ENCODE measurements around the gene C5orf34.
"Not testable (repeated sequence)": the region's sequence is repeated elsewhere in the genome, so short reads cannot be mapped to it uniquely, and the experiment has no call there.

C5orf34 gene

DNA sequence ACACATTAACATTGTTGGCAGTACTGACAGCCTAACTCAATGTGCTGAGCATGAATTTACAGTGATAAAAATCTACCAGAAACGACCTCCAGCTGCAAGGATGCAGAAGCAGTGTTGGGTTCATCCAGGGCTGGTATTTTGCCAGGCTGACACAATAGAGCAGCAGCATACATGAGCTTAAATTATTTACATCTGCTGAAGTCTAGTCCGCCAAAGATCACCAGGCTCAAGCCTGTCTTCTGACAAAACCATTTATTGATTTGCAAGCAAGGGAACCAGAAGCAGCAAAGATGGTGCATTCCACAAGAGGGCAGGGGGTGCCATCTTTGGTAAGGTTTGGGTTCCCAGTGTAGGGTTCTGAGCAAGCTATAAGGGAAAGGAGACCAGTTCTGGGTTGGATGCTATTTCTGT, 8.7 kb upstream of the C5orf34 start:
- no peak overlapping the region for H3K4me3 ChIP-seq (ENCODE audit: low read depth, low read length)
- TF ChIP-seq POLR2A (IDR thresholded peaks at IDR 0.05; ENCODE audit: extremely low read depth, insufficient read length) (no peak), MYC (IDR thresholded peaks at IDR 0.05; ENCODE audit: low read depth, low read length) (no peak)
- TF ChIP-seq, protein P1, sequence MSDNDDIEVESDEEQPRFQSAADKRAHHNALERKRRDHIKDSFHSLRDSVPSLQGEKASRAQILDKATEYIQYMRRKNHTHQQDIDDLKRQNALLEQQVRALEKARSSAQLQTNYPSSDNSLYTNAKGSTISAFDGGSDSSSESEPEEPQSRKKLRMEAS (IDR thresholded peaks at IDR 0.05; ENCODE audit: low read depth, low read length): no peak
- TF ChIP-seq, protein P2, sequence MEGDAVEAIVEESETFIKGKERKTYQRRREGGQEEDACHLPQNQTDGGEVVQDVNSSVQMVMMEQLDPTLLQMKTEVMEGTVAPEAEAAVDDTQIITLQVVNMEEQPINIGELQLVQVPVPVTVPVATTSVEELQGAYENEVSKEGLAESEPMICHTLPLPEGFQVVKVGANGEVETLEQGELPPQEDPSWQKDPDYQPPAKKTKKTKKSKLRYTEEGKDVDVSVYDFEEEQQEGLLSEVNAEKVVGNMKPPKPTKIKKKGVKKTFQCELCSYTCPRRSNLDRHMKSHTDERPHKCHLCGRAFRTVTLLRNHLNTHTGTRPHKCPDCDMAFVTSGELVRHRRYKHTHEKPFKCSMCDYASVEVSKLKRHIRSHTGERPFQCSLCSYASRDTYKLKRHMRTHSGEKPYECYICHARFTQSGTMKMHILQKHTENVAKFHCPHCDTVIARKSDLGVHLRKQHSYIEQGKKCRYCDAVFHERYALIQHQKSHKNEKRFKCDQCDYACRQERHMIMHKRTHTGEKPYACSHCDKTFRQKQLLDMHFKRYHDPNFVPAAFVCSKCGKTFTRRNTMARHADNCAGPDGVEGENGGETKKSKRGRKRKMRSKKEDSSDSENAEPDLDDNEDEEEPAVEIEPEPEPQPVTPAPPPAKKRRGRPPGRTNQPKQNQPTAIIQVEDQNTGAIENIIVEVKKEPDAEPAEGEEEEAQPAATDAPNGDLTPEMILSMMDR (IDR thresholded peaks at IDR 0.05; ENCODE audit: low read depth, low read length): no peak
- no peak for DNase-seq (ENCODE audit: low read depth)

DNA sequence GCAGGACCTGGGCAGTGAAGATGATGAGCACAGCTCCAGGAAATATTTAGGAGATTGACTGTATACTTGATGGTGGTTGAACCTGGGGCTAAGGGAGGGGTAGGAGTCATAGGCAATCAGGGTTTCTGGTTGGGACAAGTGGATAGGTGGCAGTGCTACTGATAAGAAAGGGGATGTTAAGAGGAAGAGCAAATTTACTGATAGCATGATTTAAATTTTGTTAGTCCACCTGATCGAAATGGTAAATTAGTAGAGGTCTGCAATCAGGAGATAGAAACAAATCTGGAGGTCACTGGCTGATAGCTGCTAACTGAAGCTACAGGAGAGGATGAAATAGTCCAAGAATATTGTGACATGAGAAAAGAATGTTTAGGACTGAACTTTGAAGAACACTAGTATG, 5.7 kb upstream of the C5orf34 start:
- H3K4me3 ChIP-seq (ENCODE audit: low read depth, low read length): no peak overlapping the region
- no peak for DNase-seq (ENCODE audit: low read depth)
- TF ChIP-seq, protein P1 (IDR thresholded peaks at IDR 0.05; ENCODE audit: low read depth, low read length): no peak
- no peak for TF ChIP-seq POLR2A (IDR thresholded peaks at IDR 0.05; ENCODE audit: extremely low read depth, insufficient read length)
- TF ChIP-seq, protein P2 (IDR thresholded peaks at IDR 0.05; ENCODE audit: low read depth, low read length): no peak
- TF ChIP-seq MYC (IDR thresholded peaks at IDR 0.05; ENCODE audit: low read depth, low read length): no peak

DNA sequence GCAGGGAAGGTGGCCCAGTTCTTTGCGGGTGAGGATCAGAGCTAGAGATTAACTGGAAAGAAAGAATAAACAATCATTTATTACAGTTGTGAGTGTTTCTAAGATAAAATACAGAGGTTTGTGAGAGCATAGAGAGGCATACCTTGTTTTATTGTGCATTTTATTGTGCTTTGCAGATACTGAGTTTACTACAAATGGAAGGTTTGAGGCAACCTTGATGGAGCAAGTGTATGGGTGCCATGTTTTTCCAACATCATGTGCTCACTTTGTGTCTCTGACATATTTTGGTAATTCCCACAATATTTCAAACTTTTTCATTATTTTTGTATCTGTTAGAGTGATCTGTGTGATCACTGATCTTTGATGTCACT, 715 bp upstream of the C5orf34 start:
- TF ChIP-seq, protein P2 (IDR thresholded peaks at IDR 0.05; ENCODE audit: low read depth, low read length): no peak
- TF ChIP-seq POLR2A (IDR thresholded peaks at IDR 0.05; ENCODE audit: extremely low read depth, insufficient read length) (no peak), MYC (IDR thresholded peaks at IDR 0.05; ENCODE audit: low read depth, low read length) (peak; percentile 48)
- TF ChIP-seq, protein P1 (IDR thresholded peaks at IDR 0.05; ENCODE audit: low read depth, low read length): no peak; the same call in none of the 2 replicates
- H3K4me3 ChIP-seq (ENCODE audit: low read depth, low read length): peak overlapping the region; percentile 90
- DNase-seq (ENCODE audit: low read depth): peak; percentile 17

DNA sequence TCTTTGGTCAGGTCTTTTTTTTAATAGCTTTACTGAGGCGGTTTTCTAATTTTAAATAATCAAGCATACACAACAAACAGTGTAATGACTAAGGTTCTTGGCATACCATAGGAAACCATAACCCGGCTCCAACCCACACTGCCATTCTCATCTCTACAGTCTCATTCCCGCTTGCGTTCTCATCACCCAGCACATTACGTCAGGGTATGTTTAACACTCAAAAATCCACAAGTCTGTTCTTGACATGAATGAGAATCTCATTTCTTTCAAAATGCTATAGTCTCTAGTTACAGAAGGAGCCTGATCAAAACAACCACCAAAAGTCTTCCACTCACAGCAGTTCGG, 505 bp downstream of the C5orf34 start:
- no peak for DNase-seq (ENCODE audit: low read depth)
- no peak for TF ChIP-seq MYC (IDR thresholded peaks at IDR 0.05; ENCODE audit: low read depth, low read length)
- TF ChIP-seq, protein P2 (IDR thresholded peaks at IDR 0.05; ENCODE audit: low read depth, low read length): no peak
- TF ChIP-seq POLR2A (IDR thresholded peaks at IDR 0.05; ENCODE audit: extremely low read depth, insufficient read length): no peak
- TF ChIP-seq, protein P1 (IDR thresholded peaks at IDR 0.05; ENCODE audit: low read depth, low read length): no peak
- H3K4me3 ChIP-seq (ENCODE audit: low read depth, low read length): peak overlapping the region; percentile 90

DNA sequence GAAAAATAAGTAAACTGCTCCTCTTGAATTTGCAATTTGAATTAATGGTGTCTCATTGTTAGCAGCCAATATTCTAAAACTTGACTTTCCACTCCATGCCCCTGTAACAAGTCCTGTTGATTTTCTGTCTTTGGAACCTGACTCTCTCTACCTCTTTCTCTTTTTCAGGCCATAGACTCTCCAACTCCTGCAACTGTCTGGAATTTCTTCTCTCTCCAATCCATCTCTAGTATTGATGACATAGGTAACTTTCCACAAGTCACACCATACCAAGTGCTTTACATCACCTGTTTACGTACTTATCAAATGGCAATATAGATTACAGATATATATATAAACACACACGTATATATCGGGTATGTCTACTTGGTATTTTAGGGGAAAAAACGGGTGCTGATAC, 923 bp downstream of the C5orf34 start:
- H3K4me3 ChIP-seq (ENCODE audit: low read depth, low read length): peak overlapping the region; percentile 90
- TF ChIP-seq, protein P1 (IDR thresholded peaks at IDR 0.05; ENCODE audit: low read depth, low read length): no peak
- TF ChIP-seq MYC (IDR thresholded peaks at IDR 0.05; ENCODE audit: low read depth, low read length) (no peak), POLR2A (IDR thresholded peaks at IDR 0.05; ENCODE audit: extremely low read depth, insufficient read length) (no peak)
- TF ChIP-seq, protein P2 (IDR thresholded peaks at IDR 0.05; ENCODE audit: low read depth, low read length): no peak
- DNase-seq (ENCODE audit: low read depth): no peak

DNA sequence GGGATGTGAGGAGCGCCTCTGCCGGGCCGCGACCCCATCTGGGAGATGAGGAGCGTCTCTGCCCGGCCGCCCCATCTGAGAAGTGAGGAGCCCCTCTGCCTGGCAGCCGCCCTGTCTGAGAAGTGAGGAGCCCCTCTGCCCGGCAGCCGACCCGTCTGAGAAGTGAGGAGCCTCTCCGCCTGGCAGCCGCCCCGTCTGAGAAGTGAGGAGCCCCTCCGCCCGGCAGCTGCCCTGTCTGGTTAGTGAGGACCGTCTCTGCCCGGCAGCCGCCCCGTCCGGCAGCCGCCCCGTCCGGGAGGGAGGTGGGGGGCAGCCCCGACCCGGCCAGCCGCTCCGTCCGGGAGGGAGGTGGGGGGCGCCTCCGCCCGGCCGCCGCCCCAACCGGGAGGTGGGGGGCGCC, 3.9 kb downstream of the C5orf34 start:
- not testable (repeated sequence) for DNase-seq (ENCODE audit: low read depth); H3K4me3 ChIP-seq (ENCODE audit: low read depth, low read length)

All from NB4 (cell line).